Right renal pelvis (tissue), 4 donors: ENCODE measurements around the gene KMO. TPM values are rescaled to one million over a fixed set of nuclear protein-coding genes. Genes with fewer than 3 reads are reported as not detected.

ENCODE experiments used
- DNase-seq, 4 donors: peaks; one replicate each; pipeline ENCODE4 v3.0.0-alpha.2; 2013; ENCODE audit warnings: low read depth in 4 of 4, low spot score in 3 of 4, missing footprints in 1 of 4
- polyA plus RNA-seq, 4 donors: library from polyadenylated mRNA; unstranded; fragments of 120-200 nt; gene quantifications; one replicate each; pipeline ENCODE4 v1.2.1, GENCODE V29; 2013; ENCODE audit not compliant: insufficient read length in 4 of 4

The KMO gene
- polyA plus RNA-seq, 4 donors: 18.7 to 30.9 (median 22.3) TPM

DNA sequence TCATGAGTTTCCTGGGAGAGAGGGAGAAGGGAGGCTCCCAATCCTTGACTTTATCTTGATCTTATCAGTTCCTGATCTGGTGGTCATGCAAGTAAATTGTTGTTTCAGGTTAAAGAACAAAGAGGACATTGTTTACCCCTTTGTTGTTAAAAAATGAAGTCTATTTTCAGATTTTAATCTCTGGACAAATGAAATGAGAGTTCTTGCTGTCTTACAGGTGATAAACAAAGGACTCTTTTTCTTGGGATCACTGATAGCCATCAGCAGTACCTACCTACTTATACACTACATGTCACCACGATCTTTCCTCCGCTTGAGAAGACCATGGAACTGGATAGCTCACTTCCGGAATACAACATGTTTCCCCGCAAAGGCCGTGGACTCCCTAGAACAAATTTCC, 59.6 kb downstream of the KMO start:
- DNase-seq: no peak

GRCh38 chr1:241592273-241592958, 60.2 kb downstream of the KMO start:
- DNase-seq: no peak

DNA sequence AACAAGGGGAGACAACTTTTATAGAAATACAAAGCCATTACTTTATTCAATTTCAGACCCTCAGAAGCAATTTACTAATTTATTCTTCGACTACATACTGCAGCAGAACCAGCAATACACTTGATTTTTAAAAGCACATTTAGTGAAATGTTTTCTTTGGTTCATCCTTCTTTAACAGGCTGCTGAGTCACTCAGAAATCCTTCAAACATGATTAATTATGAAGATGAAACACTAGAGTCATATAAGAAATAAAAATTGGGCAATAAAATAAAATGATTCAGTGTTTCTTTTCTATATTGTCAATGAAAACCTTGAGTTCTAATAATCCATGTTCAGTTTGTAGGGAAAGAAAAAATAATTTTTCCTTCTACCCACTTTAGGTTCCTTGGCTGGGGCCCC, 61.0 kb downstream of the KMO start:
- DNase-seq: no peak

- DNase-seq: no peak
These were observed 64.5 kb downstream of the KMO start for GRCh38 chr1:241596633-241597032.

DNA sequence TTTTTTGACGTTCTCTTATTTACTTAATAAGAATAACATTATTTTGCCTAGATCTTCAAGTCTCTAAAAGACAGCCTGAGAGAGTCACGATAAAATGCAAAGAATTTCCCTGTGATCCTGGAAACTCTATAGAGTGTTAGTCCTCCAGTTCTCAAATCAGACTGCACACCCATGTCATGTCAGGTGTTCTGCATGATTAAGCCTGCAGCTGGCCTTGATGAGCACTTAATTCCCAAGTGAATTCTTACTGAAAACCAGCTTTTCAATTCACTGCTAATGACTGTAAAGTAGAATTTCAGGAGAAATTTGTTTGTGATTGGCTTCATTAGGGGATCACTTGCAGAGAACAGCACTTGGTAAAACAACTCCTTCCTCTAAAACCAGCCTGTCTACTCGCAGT, 66.1 kb downstream of the KMO start:
- DNase-seq: no peak

GRCh38 chr1:241600496-241600901, 68.3 kb downstream of the KMO start:
- no peak for DNase-seq

- DNase-seq: no peak
These were observed 71.6 kb downstream of the KMO start for GRCh38 chr1:241603731-241604245.

DNA sequence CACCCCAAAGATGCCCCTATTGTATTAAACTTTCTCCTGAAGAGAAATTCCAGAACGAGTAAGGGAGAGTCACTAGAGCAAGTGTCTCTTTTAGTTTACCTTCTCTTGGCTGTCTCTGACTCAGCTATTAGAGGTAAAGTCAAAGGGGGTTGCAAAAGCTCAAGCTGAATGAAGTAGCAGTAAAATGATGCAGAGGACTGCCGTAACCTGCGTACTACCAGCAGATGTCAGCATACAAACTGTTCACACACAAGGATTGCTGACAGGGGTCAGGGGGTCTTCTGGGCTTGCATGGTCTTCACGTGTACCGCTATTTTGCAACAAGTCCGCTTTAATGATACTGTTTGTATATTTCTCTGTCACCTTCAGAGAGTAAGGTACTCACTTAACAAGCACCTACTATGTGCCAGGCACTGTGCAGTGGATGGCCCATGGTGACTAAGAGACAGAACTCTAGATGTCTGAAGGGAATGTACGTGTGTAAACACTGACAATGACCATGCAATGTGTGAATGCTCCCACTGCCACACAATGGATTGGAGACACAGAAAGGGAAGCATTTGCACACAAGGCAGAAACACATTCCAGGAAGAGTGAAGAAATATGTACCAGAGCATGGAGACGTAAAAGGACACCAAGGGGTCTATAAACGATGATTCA, 73.1 kb downstream of the KMO start:
- DNase-seq: no peak

DNA sequence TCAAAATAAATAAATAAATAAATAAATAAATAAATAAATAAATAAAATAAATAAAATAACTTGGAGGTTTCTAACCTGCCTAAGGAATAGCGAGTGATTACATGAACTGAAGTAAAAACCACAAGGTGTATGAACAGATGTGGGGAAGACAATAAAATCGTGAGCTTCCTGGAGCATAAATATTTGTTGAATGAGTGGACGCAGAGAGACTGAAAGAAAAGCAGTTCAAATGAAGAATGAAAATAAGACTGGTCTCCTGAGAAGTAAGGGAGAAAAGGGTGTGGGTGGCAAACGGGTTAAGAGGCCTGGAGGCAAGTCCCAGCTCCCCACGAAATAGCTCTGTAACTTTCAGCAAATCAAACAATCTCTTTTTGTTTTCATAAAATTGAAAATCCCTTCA, 74.4 kb downstream of the KMO start:
- no peak for DNase-seq

GRCh38 chr1:241607497-241607896, 75.3 kb downstream of the KMO start:
- DNase-seq: no peak

DNA sequence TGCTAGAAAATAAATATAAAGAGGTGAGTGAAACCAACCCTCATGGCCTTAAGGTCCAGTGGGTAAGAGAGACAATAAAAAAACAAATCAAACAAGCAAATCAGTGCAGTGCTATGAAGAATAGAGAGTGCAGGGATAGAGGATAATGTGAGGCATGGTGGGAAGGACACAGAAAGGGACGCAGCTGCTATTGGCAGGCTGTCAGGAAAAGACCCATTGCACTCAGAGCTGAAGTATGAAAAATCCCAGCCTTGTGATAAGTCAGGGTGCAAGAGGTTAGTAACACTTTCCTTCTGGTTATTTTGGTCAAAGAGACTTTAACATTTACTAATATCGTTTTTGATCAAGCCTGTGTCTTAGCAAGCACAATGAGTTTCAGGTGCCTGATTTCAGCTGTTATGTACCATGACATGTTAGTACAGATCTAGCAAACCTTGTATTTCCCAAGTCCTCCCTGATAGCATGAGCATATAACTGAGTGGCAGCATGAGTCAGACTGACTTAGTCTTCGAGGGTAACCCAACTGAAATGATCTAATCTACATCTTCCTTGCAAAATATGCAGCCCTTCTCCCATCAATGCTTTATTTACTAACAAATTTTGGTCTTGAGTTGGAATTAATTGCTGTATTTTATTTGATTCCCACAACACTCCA, 76.3 kb downstream of the KMO start:
- no peak for DNase-seq

GRCh38 chr1:241610056-241610815, 78.1 kb downstream of the KMO start:
- peak in 1 of 4 donors; percentile 7 for DNase-seq

GRCh38 chr1:241611063-241611462, 78.9 kb downstream of the KMO start:
- DNase-seq: peak in 3 of 4 donors; percentile 44 to 47 (median 46)

DNA sequence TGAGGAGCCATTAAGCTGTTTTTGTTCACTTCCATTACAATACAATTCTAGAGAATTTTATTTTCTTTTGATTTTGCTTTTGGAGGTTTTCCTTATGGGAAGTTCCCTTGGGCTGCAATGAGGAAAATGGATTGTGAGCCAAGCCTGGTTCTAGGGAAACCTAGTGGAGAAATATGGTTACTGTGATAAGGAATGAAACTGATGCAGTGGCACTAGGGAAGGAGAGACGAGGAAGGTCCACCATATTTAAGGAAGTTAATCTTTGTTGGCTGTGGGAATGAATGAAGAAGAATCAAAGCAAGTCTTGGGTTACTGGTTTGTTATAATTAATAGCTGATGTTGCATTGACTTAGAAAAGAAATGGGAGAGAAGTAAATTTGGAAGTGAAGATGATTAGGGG, 79.6 kb downstream of the KMO start:
- DNase-seq: no peak

GRCh38 chr1:241612533-241613477, 80.6 kb downstream of the KMO start:
- no peak for DNase-seq

DNA sequence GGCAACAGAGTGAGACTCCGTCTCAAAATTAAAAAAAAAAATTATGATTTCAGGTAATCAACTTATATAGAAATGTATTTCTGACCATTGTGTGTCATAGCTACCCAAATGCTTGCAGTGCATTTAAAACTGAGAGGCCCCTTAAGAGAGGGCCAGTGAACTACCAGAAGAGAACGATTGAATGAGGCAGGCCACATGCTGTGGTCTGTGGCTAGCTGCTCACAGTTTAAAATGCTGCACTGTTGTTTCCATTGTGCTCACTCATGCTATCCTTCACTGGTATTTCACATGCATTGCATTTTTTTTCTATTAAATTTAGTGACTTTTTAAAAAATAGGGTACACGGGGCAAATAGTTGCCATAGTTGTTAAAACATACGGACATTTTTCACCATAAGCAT, 82.0 kb downstream of the KMO start:
- no peak for DNase-seq

GRCh38 chr1:241614572-241614971, 82.4 kb downstream of the KMO start:
- no peak for DNase-seq

DNA sequence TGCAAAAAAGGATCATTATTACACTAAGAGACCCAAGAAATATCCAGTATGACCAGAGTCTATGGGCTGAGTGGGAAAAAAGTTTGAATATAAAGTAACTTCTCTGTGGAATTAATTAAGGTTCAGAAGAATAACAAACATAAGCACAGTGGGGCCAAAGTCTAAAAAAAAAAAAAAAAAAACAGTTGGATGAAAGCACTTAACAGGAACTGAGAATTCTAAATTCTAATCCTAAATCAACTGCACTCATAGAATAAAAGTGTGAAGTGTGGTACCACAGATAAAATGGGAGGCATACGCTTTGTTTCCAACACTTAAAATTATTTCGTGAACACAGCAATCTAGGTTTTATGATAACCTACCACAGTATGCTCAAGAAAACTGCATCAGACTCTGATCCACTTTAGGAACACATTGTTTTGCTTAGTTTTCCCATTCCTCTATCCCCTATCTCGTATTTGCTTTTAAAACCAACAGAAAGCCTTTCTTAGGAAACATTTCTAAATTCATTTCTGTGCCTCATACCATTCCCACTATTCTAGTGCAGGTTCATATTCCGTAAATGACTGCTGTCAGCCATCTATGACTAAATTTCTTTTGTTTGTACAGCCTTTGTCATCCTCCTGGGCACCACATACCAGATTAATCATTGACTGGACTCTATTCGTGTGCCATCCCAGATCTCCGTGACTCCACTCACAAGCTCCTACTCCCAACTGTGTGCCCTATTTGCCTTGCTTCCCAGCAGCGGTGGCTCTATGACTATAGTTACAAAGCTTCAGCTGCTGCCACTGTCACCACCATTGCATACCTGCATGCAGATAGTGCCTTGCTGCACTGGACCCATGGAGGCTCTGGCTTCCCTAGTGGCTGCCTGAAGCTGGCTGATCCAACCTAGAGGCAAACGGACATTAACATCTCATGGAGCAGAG, 83.1 kb downstream of the KMO start:
- DNase-seq: no peak

DNA sequence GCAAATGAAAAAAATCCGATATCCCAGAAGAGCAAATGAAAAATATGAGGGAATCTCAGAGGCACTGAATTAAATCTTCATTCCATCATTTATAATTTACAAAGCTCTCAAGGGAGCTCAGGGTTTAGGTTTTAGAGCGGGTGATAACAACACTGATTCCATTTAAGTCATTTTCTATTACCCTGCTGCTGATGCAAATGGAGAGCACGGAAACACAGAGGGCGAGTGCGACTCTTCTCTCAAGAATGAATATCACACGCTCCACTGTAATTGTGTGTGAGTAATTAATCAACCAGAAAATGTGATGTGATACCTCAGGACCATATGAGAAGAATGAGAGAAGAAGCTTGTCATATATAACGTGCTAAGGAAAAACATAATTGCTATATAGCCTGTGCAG, 85.2 kb downstream of the KMO start:
- no peak for DNase-seq
